ENCODE results near the gene FLT3. TPM values are rescaled to one million over a fixed set of nuclear protein-coding genes. Genes with fewer than 3 reads are reported as not detected.
A peak's percentile ranks its signal among the peaks of the same experiment; 100 is the strongest.

The FLT3 gene
- total and polyA plus RNA-seq, 9 of the 15 experiments (the other 6 are each of a cell fraction or from before 2014, with no cell fraction given), result not detected

- no peak for TF ChIP-seq COPS2 (conservative IDR thresholded peaks at IDR 0.05)
- TF ChIP-seq POLR2A (conservative IDR thresholded peaks at IDR 0.05), result peak; percentile 82
- no peak for TF ChIP-seq E2F5 (CRISPR knock-in tag; IDR thresholded peaks at IDR 0.05)
- TF ChIP-seq CHD2 (IDR thresholded peaks at IDR 0.05; ENCODE audit: low read depth, low read length), result peak; percentile 33; the same call in 1 of the 2 replicates
- no peak for TF ChIP-seq GTF2B (IDR thresholded peaks at IDR 0.05; ENCODE audit: extremely low read depth, insufficient read length)
- TF ChIP-seq XRCC3 (IDR thresholded peaks at IDR 0.05), result no peak
- TF ChIP-seq KLF6 (CRISPR knock-in tag; IDR thresholded peaks at IDR 0.05; ENCODE audit: borderline replicate concordance), result no peak
- TF ChIP-seq UBTF (IDR thresholded peaks at IDR 0.05; ENCODE audit: borderline replicate concordance in 1 of 2, low read depth in 2 of 2, low read length in 2 of 2), result peak in 1 of 2 experiments; percentile 68; a peak in 1 of 4 replicates
- TF ChIP-seq PATZ1 (CRISPR knock-in tag; IDR thresholded peaks at IDR 0.05; ENCODE audit: borderline replicate concordance), result no peak
- peak; percentile 37 for TF ChIP-seq RFX1 (IDR thresholded peaks at IDR 0.05)
- TF ChIP-seq SMAD4 (CRISPR knock-in tag; conservative IDR thresholded peaks at IDR 0.05), result 0 out of 2 replicates have a peak, but pooled peaks have one; percentile 28
- TF ChIP-seq GATAD2A (IDR thresholded peaks at IDR 0.05), result peak; percentile 66; the same call in 1 of the 2 replicates
- peak; percentile 76 for TF ChIP-seq PRPF4 (IDR thresholded peaks at IDR 0.05; ENCODE audit: insufficient read depth, low read depth, low read length, poor library complexity, severe bottlenecking)
- no peak for TF ChIP-seq RERE (CRISPR knock-in tag; IDR thresholded peaks at IDR 0.05; ENCODE audit: borderline replicate concordance)
- no peak for TF ChIP-seq NCOA4 (IDR thresholded peaks at IDR 0.05; ENCODE audit: partially characterized antibody)
- no peak for TF ChIP-seq ZNF589 (CRISPR knock-in tag; IDR thresholded peaks at IDR 0.05; ENCODE audit: low read depth)
Measured at GRCh38 chr13:28138756-28139470, 38.5 kb upstream of the FLT3 start (continued).

Measured in K562 (cell line).